Stomach smooth muscle (tissue), 2 donors: ENCODE results near the gene HAUS2.
"Not testable (repeated sequence)": the region's sequence is repeated elsewhere in the genome, so short reads cannot be mapped to it uniquely, and the experiment has no call there.

Experiments used
- H3K27ac ChIP-seq: one replicate; pipeline ENCODE4 v1.7.0; 2013; ENCODE audit warnings: mild to moderate bottlenecking, low read length, inconsistent platforms
- H3K27me3 ChIP-seq, 2 donors: one replicate each; pipeline ENCODE4 v1.7.0; 2013; ENCODE audit warnings: low read length in 2 of 2; ENCODE audit not compliant: insufficient read depth in 2 of 2, control insufficient read depth in 1 of 2
- H3K36me3 ChIP-seq, 2 donors: one replicate each; pipeline ENCODE4 v1.7.0; 2013; ENCODE audit warnings: low read length in 2 of 2; ENCODE audit not compliant: control insufficient read depth in 2 of 2, insufficient read depth in 2 of 2
- H3K4me1 ChIP-seq: one replicate; pipeline ENCODE4 v1.7.0; 2013; ENCODE audit warnings: low read length; ENCODE audit not compliant: control insufficient read depth, insufficient read depth
- H3K4me3 ChIP-seq, 2 donors: one replicate each; pipeline ENCODE4 v1.7.0; 2013; ENCODE audit warnings: low read length in 2 of 2
- H3K9ac ChIP-seq, 2 donors: one replicate each; pipeline ENCODE4 v1.7.0; 2013; ENCODE audit warnings: low read length in 2 of 2, mild to moderate bottlenecking in 1 of 2
- H3K9me3 ChIP-seq, 2 donors: one replicate each; pipeline ENCODE4 v1.7.0; 2013; ENCODE audit warnings: low read length in 2 of 2; ENCODE audit not compliant: control insufficient read depth in 2 of 2
- donor health status: healthy.
- donor health status: Pancreatic carcinoma.

HAUS2 gene

GRCh38 chr15:42528970-42529369, 19.7 kb upstream of the HAUS2 start:
- Histone ChIP-seq H3K27me3 (no peaks in the 10 kb centered on the region), H3K27ac (no peak overlapping the region), H3K4me1 (no peaks in the 10 kb centered on the region), H3K9me3 (no peaks in the 10 kb centered on the region), H3K9ac (no peak overlapping the region), H3K4me3 (no peak overlapping the region), H3K36me3 (peaks cover 13 to 25% of the 10 kb centered on the region in 2 donors)

DNA sequence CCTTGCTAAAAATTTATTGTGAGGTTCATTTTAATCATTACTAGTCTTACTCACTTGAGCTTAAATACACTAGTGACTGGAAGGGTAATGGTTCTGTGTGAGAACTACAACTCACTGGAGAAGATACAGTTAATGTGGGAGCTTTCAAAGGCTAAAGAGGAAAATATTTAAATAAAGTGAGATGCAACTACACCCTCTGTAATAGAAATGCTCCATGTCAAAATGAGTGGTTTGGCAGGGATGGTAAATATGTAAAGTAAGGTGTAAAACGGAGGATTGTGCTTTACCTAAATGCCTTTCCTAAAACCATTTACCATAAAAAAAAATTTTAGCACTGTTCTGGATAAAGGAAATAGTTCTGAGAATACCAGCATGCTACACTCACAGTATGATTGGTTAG, 15.4 kb upstream of the HAUS2 start:
- Histone ChIP-seq H3K36me3 (peaks cover 13 to 30% of the 10 kb centered on the region in 2 donors), H3K4me3 (no peak overlapping the region), H3K9me3 (no peaks in the 10 kb centered on the region), H3K9ac (no peak overlapping the region), H3K27ac (no peak overlapping the region), H3K4me1 (no peaks in the 10 kb centered on the region), H3K27me3 (no peaks in the 10 kb centered on the region)

DNA sequence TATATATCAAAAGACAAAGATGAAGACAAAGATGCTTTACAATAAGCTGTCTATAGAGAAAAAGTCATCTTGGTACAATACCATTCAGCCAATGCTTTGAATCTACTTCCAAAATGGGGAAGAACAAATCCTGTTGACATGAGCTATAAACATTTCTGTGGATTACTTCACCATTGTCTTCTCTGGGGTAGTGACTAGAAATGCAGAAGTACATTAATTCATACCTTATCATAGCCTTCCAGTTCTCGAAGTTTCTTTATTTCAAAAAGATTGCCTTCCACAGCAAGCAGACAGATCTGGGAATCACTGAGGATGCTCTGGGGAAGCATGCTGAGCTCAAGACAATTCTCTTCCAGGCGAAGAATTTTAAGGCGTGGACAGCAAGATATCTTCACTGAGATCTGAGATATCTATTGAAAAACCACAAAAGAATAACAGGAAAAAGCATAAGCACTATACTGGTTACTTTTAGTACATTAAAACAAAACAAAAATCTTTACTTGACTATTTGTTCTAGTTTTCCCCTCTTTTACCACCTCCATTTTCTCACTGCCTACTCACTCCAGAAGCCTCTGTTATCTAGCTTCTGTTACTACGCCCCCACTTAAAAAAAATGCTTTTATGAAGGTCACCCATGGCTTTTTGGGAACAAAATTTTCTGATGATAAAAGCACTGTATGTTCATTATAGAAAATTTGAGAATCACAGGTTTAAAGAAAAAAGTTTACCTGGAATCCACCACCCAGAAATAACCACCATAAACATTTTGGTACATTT, 3.6 kb upstream of the HAUS2 start:
- Histone ChIP-seq H3K9ac (no peak overlapping the region), H3K27me3 (no peaks in the 10 kb centered on the region), H3K4me1 (peaks cover 19% of the 10 kb centered on the region), H3K27ac (no peak overlapping the region), H3K9me3 (no peaks in the 10 kb centered on the region), H3K4me3 (no peak overlapping the region), H3K36me3 (peaks cover 10 to 14% of the 10 kb centered on the region in 2 donors)

GRCh38 chr15:42547918-42548248, 755 bp upstream of the HAUS2 start:
- peak overlapping the region; percentile 96 to 97 for H3K4me3 ChIP-seq
- H3K36me3 ChIP-seq: peaks cover 10 to 14% of the 10 kb centered on the region in 2 donors
- peaks cover 19% of the 10 kb centered on the region for H3K4me1 ChIP-seq
- peak overlapping the region; percentile 98 for H3K9ac ChIP-seq
- H3K27me3 ChIP-seq: no peaks in the 10 kb centered on the region
- H3K27ac ChIP-seq: peak overlapping the region; percentile 93
- H3K9me3 ChIP-seq: no peaks in the 10 kb centered on the region

DNA sequence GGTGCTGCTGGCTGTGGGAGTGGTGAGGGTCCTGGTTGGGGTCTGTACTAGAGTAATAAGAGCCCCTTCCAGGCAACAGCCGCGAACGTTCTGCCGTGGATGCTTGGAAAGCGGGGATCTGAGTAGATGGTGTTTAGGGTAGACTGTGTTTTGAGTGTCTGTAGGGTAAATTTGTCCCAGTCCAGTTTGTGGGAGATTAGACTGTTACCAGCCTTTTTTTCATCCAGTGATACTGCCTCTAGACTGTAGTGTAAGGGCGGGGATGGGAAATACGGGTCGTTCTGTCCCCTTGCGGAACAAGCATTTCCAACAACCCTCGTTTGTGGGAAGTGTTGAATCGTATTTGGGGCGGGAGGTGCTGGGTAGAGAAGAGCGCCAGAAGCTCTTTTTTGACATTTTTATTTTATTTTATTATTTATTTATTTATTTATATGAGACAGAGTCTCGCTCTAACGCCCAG, 424 bp downstream of the HAUS2 start:
- peak overlapping the region; percentile 96 to 97 for H3K4me3 ChIP-seq

GRCh38 chr15:42549741-42550392, 1.2 kb downstream of the HAUS2 start:
- Histone ChIP-seq H3K4me3 (peak overlapping the region in 1 of 2 donors; percentile 96), H3K9me3 (no peaks in the 10 kb centered on the region), H3K4me1 (peaks cover 19% of the 10 kb centered on the region), H3K27ac (no peak overlapping the region), H3K9ac (no peak overlapping the region), H3K36me3 (peaks cover 0 to 2% of the 10 kb centered on the region in 2 donors), H3K27me3 (no peaks in the 10 kb centered on the region)

More for the DNA sequence above, 424 bp downstream of the HAUS2 start:
- Histone ChIP-seq H3K9me3 (no peaks in the 10 kb centered on the region), H3K4me1 (peaks cover 19% of the 10 kb centered on the region), H3K36me3 (peaks cover 5% of the 10 kb centered on the region in 2 donors), H3K27ac (peak overlapping the region; percentile 93), H3K9ac (peak overlapping the region; percentile 98), H3K27me3 (no peaks in the 10 kb centered on the region)

DNA sequence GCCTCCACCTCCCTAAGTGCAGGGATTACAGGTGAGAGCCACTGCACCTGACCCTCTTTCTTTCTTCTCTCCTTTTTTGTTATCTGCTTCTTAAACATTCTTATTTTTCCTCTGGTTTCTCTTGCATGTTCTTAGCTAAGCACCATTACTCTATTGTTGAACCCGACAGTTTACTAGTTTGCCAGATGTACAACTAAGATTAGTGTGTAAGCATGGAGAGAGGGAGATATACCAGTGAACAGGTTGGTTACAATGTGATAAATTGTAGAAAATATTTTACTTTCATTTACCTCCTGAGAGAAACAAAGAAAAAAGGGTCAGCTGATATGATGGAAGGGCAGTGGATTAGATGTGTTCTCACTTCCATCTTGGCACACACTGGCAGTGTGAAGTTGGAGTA, 4.9 kb downstream of the HAUS2 start:
- Histone ChIP-seq H3K27me3 (no peaks in the 10 kb centered on the region), H3K27ac (no peak overlapping the region), H3K9me3 (no peaks in the 10 kb centered on the region), H3K4me1 (peaks cover 3% of the 10 kb centered on the region), H3K4me3 (no peak overlapping the region), H3K9ac (no peak overlapping the region), H3K36me3 (no peaks in the 10 kb centered on the region)

DNA sequence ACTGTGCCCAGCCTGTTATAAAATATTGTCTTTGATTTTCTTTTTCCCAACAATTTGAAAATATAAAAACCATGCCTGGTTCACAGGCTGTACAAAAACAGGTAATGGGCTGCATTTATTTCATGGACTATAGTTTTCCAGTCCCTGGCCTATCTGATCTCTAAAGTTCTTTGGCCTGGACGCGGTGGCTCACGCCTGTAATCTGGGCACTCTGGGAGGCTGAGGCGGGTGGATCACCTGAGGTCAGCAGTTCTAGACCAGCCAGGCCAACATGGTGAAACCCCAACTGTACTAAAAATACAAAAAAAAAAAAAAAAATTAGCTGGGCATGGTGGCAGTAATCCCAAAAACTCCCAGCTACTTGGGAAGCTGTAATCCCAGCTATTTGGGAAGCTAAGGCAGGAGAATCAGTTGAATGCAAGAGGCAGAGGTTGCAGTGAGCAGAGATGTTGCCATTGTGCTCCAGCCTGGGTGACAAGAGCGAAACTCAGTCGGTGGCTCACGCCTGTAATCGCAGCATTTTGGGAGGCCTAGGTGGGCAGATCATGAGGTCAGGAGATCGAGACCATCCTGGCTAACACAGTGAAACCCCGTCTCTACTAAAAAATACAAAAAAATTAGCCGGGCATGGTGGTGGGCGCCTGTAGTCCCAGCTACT, 8.0 kb downstream of the HAUS2 start:
- H3K4me3 ChIP-seq, H3K9ac ChIP-seq, H3K27ac ChIP-seq, H3K4me1 ChIP-seq, H3K27me3 ChIP-seq, H3K9me3 ChIP-seq: not testable (repeated sequence)
- peaks cover 10 to 12% of the 10 kb centered on the region in 2 donors for H3K36me3 ChIP-seq

DNA sequence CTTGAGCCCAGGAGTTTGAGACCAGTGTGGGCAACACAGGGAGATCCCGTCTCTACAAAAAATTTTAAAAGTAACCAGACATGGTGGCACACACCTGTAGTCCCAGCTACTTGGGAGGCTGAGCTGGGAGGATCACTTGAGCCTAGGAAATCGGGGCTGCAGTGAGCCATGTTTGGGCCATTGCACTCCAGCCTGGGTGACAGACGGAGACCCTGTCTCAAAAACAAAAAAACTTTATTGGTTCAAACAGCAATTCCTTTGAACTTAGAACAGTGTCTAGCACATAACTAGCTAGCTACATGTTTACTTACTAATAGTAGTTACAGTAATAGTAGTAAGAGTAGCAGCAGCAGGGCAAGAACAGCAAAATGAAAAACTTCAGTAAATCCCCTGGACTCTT, 10.1 kb downstream of the HAUS2 start:
- H3K27ac ChIP-seq: no peak overlapping the region
- no peak overlapping the region for H3K4me3 ChIP-seq
- peaks cover 14 to 18% of the 10 kb centered on the region in 2 donors for H3K36me3 ChIP-seq
- no peaks in the 10 kb centered on the region for H3K27me3 ChIP-seq
- H3K9me3 ChIP-seq: no peaks in the 10 kb centered on the region
- no peaks in the 10 kb centered on the region for H3K4me1 ChIP-seq
- H3K9ac ChIP-seq: no peak overlapping the region

GRCh38 chr15:42575188-42576039, 26.8 kb downstream of the HAUS2 start, which contains the start of gene STARD9:
TSS of gene STARD9 (plus strand) at chr15:42575606. CDS start at chr15:42575716, 110 bp downstream.
- Histone ChIP-seq H3K9ac (peak within 1 kb of the TSS; percentile 76 to 85), H3K9me3 (no peaks in the 10 kb centered on the region), H3K4me1 (peaks cover 23% of the 10 kb centered on the region), H3K36me3 (no peaks in the 10 kb centered on the region), H3K27ac (peak within 1 kb of the TSS; percentile 80), H3K27me3 (no peaks in the 10 kb centered on the region), H3K4me3 (peak within 1 kb of the TSS; percentile 76 to 92)
